GM12865 (cell line): ENCODE measurements around the gene EGLN3.

Source experiments
- DNase-seq: peaks from one replicate; pipeline ENCODE4 v3.0.0; 2010; ENCODE audit warnings: low read depth
- H3K4me3 ChIP-seq: 2 replicates; pipeline ENCODE4 v1.5.1; 2011; ENCODE audit warnings: mild to moderate bottlenecking, low read depth, low read length, control low read depth
- CTCF ChIP-seq: IDR thresholded peaks from 2 replicates; pipeline ENCODE4 v1.5.1; 2011; ENCODE audit warnings: low read length, control low read depth, low read depth, inconsistent platforms; ENCODE audit not compliant: insufficient read depth; ENCODE audit errors: missing control alignments

Gene EGLN3

GRCh38 chr14:33914676-33915516, 36.0 kb downstream of the EGLN3 start:
- no peak for DNase-seq
- no peak overlapping the region for H3K4me3 ChIP-seq
- TF ChIP-seq CTCF, result no peak

DNA sequence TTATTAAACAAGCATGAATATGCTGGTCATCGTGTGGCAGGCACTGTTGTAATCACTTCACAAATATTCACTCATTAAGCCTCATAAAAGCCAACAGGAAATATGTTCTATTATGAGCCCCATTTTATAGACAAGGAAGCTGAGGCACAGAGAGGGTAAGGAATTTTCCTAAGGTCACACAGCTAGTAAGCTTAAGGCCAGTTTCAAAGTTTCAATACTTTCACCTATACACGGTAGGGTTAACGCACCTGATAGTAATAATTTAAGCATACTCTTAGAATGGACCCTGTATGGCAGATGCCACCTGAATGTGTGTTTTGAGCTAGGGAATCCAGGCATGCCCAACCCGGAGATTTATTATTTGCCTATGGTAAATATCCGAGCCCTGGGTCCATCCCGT, 39.8 kb downstream of the EGLN3 start:
- no peak for DNase-seq
- no peak for TF ChIP-seq CTCF
- H3K4me3 ChIP-seq, result no peak overlapping the region

GRCh38 chr14:33910435-33910834, 40.4 kb downstream of the EGLN3 start:
- TF ChIP-seq CTCF, result no peak
- no peak overlapping the region for H3K4me3 ChIP-seq
- no peak for DNase-seq

- DNase-seq, result no peak
- no peak for TF ChIP-seq CTCF
- H3K4me3 ChIP-seq, result no peak overlapping the region
These were observed 41.3 kb downstream of the EGLN3 start for GRCh38 chr14:33909380-33910084.

GRCh38 chr14:33908540-33909223, 42.2 kb downstream of the EGLN3 start:
- no peak for TF ChIP-seq CTCF
- peak; percentile 4 for DNase-seq
- H3K4me3 ChIP-seq, result no peak overlapping the region

GRCh38 chr14:33906968-33907367, 43.9 kb downstream of the EGLN3 start:
- no peak for TF ChIP-seq CTCF
- DNase-seq, result no peak
- H3K4me3 ChIP-seq, result no peak overlapping the region
